Measurements from ENCODE around the gene RFX2.

Gene RFX2

DNA sequence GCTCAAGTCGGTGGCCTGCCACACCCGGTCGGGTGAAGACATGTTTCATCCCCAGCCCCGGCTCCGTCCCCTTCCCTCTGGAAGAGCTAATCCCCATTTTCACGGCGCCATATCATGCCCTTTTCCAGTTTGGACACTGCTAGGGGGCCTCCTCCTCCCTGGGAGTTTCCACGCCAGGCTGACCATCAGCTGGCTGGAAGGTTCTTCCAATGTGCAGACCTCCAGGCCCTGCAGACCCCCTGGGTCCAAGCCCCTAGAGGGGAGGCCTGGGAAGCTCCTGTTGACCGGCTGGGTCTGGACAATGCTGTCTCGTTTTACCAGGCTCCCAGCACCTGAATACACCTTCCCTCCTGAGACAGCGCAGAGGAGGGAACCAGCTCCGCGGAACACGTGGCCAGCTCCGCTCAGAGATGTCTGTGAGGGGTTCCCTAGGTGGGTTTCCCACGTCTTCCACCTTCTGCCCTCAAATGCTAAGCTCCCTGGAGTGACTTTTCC is 87.7 kb downstream of the RFX2 start:
- Histone ChIP-seq H3K79me2 (ENCODE audit: insufficient read depth, low read length) (no peaks in the 10 kb centered on the region), H3K27ac (ENCODE audit: low read depth, low read length) (no peak overlapping the region), H3K9me2 (replicated peaks; ENCODE audit: insufficient read depth, low read length) (no peaks in the 10 kb centered on the region), H3K27me3 (ENCODE audit: low read length) (no peaks in the 10 kb centered on the region), H4K20me1 (ENCODE audit: low read depth, low read length) (no peaks in the 10 kb centered on the region), H3K36me3 (ENCODE audit: low read length) (no peaks in the 10 kb centered on the region), H3K9ac (ENCODE audit: low read length) (no peak overlapping the region), H3K9me3 (ENCODE audit: insufficient read depth, low read length) (no peaks in the 10 kb centered on the region), H3F3A (ENCODE audit: insufficient read depth) (no peaks in the 10 kb centered on the region), H3K4me2 (ENCODE audit: low read depth, low read length, poor library complexity, severe bottlenecking) (no peak overlapping the region), H3K4me3 (ENCODE audit: insufficient read depth, low read length, poor library complexity, severe bottlenecking) (no peak overlapping the region), H2AFZ (ENCODE audit: low read depth, low read length, severe bottlenecking) (no peak overlapping the region)
- TF ChIP-seq, protein P1, sequence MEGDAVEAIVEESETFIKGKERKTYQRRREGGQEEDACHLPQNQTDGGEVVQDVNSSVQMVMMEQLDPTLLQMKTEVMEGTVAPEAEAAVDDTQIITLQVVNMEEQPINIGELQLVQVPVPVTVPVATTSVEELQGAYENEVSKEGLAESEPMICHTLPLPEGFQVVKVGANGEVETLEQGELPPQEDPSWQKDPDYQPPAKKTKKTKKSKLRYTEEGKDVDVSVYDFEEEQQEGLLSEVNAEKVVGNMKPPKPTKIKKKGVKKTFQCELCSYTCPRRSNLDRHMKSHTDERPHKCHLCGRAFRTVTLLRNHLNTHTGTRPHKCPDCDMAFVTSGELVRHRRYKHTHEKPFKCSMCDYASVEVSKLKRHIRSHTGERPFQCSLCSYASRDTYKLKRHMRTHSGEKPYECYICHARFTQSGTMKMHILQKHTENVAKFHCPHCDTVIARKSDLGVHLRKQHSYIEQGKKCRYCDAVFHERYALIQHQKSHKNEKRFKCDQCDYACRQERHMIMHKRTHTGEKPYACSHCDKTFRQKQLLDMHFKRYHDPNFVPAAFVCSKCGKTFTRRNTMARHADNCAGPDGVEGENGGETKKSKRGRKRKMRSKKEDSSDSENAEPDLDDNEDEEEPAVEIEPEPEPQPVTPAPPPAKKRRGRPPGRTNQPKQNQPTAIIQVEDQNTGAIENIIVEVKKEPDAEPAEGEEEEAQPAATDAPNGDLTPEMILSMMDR (IDR thresholded peaks at IDR 0.05; ENCODE audit: insufficient read depth, low read length, poor library complexity, severe bottlenecking) = no peak
- no peak for TF ChIP-seq EZH2phosphoT487 (conservative IDR thresholded peaks at IDR 0.05; ENCODE audit: low read length)

DNA sequence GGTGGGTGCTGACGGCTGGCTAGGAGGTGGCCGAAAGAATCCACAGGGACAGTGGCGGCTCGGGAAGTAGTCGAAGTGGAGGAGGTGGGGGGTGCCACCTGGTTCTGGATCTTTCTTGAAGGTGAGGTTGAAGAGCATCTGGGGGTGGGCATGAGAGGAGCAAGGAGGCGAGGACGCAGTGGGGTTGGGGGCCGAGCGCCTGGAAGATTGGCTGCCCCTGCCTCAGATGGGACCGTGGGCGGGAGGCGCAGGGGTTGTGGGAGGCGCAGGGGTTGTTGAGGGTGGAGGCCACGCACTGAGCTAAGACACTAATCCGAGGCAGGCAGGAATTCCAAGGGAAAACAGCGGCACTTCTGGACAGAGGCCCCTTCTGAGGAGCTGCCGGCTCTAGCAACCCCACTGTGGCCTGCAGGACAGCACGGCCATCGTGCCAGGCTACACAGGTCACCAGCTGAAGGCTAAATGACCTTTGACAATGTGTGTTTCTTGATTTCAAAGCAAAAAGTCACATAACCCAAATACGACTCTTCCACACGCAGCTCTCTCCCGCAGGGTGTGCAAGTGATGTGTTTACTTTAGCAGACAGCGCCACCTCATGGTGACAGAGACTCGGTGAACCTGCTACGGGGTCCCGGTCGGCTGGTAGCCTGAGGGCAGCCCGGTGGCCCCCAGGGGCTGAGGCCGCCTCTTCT is 88.3 kb downstream of the RFX2 start:
- Histone ChIP-seq H4K20me1 (ENCODE audit: low read depth, low read length) (no peaks in the 10 kb centered on the region), H3K36me3 (ENCODE audit: low read length) (no peaks in the 10 kb centered on the region), H3K79me2 (ENCODE audit: insufficient read depth, low read length) (no peaks in the 10 kb centered on the region), H3K9me2 (replicated peaks; ENCODE audit: insufficient read depth, low read length) (no peaks in the 10 kb centered on the region), H3K9me3 (ENCODE audit: insufficient read depth, low read length) (no peaks in the 10 kb centered on the region), H3K27ac (ENCODE audit: low read depth, low read length) (no peak overlapping the region), H3F3A (ENCODE audit: insufficient read depth) (no peaks in the 10 kb centered on the region), H2AFZ (ENCODE audit: low read depth, low read length, severe bottlenecking) (no peak overlapping the region), H3K4me2 (ENCODE audit: low read depth, low read length, poor library complexity, severe bottlenecking) (no peak overlapping the region), H3K4me3 (ENCODE audit: insufficient read depth, low read length, poor library complexity, severe bottlenecking) (no peak overlapping the region), H3K27me3 (ENCODE audit: low read length) (no peaks in the 10 kb centered on the region), H3K9ac (ENCODE audit: low read length) (no peak overlapping the region)
- no peak for TF ChIP-seq EZH2phosphoT487 (conservative IDR thresholded peaks at IDR 0.05; ENCODE audit: low read length)
- TF ChIP-seq, protein P1 (IDR thresholded peaks at IDR 0.05; ENCODE audit: insufficient read depth, low read length, poor library complexity, severe bottlenecking) = peak; percentile 34

- Histone ChIP-seq H3K79me2 (ENCODE audit: insufficient read depth, low read length) (no peaks in the 10 kb centered on the region), H3K9me2 (replicated peaks; ENCODE audit: insufficient read depth, low read length) (no peaks in the 10 kb centered on the region), H3K4me2 (ENCODE audit: low read depth, low read length, poor library complexity, severe bottlenecking) (no peak overlapping the region), H2AFZ (ENCODE audit: low read depth, low read length, severe bottlenecking) (no peak overlapping the region), H3K9me3 (ENCODE audit: insufficient read depth, low read length) (no peaks in the 10 kb centered on the region), H3K4me3 (ENCODE audit: insufficient read depth, low read length, poor library complexity, severe bottlenecking) (no peak overlapping the region), H3K36me3 (ENCODE audit: low read length) (no peaks in the 10 kb centered on the region), H3K27ac (ENCODE audit: low read depth, low read length) (no peak overlapping the region), H3K27me3 (ENCODE audit: low read length) (no peaks in the 10 kb centered on the region), H4K20me1 (ENCODE audit: low read depth, low read length) (no peaks in the 10 kb centered on the region), H3K9ac (ENCODE audit: low read length) (no peak overlapping the region), H3F3A (ENCODE audit: insufficient read depth) (no peaks in the 10 kb centered on the region)
- TF ChIP-seq, protein P1 (IDR thresholded peaks at IDR 0.05; ENCODE audit: insufficient read depth, low read length, poor library complexity, severe bottlenecking) = no peak
These were observed 89.1 kb downstream of the RFX2 start for GRCh38 chr19:6020972-6021805.
